ENCODE data around the gene PIGT. TPM values are rescaled to one million over a fixed set of nuclear protein-coding genes. Genes with fewer than 3 reads are reported as not detected.

Gene PIGT
- total and polyA plus RNA-seq, 10 of the 15 experiments (the other 5 are each of a cell fraction or from before 2014, with no cell fraction given), result 18.6 to 66.0 (median 35.3) TPM

DNA sequence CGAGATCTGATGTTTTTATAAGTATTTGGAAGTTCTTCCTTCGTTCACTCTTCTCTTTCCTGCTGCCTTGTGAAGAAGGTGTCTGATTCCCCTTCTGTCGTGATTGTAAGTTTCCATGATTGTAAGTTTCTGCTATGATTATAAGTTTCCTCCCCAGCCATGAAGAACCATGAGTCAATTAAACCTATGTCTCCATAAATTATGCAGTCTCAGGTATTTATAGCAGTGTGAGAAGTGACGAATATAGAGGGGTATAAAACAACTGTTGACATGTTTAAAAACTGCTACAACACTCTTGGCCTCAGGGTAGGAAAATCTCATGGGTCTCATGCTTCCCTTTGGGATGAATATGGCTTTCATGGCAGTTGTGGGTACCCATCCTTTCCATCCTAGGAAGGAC lies 47.8 kb downstream of the PIGT start (continued):
- TF ChIP-seq, protein P1, sequence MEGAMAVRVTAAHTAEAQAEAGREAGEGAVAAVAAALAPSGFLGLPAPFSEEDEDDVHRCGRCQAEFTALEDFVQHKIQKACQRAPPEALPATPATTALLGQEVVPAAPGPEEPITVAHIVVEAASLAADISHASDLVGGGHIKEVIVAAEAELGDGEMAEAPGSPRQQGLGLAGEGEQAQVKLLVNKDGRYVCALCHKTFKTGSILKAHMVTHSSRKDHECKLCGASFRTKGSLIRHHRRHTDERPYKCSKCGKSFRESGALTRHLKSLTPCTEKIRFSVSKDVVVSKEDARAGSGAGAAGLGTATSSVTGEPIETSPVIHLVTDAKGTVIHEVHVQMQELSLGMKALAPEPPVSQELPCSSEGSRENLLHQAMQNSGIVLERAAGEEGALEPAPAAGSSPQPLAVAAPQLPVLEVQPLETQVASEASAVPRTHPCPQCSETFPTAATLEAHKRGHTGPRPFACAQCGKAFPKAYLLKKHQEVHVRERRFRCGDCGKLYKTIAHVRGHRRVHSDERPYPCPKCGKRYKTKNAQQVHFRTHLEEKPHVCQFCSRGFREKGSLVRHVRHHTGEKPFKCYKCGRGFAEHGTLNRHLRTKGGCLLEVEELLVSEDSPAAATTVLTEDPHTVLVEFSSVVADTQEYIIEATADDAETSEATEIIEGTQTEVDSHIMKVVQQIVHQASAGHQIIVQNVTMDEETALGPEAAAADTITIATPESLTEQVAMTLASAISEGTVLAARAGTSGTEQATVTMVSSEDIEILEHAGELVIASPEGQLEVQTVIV (IDR thresholded peaks at IDR 0.05; ENCODE audit: borderline replicate concordance, partially characterized antibody), result no peak
- no peak for TF ChIP-seq CBFB (IDR thresholded peaks at IDR 0.05; ENCODE audit: low read depth)
- TF ChIP-seq NFYA (IDR thresholded peaks at IDR 0.05; ENCODE audit: borderline replicate concordance, low read depth, low read length), result no peak
- TF ChIP-seq NR2C1 (IDR thresholded peaks at IDR 0.05), result no peak
- TF ChIP-seq HDAC6 (IDR thresholded peaks at IDR 0.05; ENCODE audit: unreplicated experiment), result no peak
- no peak for TF ChIP-seq EGR1 (IDR thresholded peaks at IDR 0.05; ENCODE audit: borderline replicate concordance in 1 of 2, low read depth in 2 of 2, low read length in 2 of 2)

DNA sequence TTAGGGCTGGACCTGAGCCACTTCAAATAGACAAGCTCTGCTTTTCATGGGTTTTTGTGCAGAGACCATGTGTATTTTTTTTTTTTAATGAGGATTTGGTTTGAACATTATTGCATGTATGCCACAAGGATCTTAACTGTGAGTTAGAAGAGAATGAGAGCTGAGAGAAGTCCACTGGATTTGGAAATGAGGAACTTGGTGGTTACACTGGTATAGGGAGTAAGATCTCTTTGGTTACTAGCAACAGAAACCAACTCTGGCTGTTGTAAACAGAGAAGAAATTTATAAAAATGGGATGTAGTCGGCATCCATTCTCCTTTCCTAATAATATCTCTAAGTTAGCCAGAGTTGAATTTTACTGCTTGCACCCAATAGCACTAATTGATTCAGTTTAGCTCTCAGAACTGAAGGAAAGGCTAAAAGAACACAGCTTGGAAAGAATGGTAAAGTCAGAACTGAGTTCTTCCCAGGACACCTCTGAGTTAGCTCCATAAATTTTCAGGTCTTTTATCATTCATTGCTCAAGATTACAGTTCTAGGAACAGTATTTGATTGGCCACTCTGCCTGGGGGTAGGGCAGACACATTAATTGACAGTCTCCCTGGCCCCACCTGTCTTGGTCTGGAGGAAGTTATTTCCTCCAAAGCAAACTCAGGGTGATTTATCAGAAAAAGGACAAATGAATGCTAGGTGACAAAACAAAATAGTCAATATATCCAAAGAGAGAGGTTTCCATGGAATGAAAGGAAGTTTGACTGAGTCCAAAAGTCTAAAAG lies 49.7 kb downstream of the PIGT start:
- 0% methylated on average over 1 of the region's 1 CpG for WGBS (ENCODE audit: insufficient coverage, insufficient replicate concordance, low lambda C conversion rate, missing lambda C conversion rate)
- FAIRE-seq (no peak), ATAC-seq (no peak), DNase-seq (ENCODE audit: low read depth, low spot score) (no peak)
- Histone ChIP-seq H2AFZ (ENCODE audit: control insufficient read depth, low read depth, low read length) (no peak overlapping the region), H3K9me3 (replicated peaks; ENCODE audit: control insufficient read depth, insufficient read depth, low read length) (no peaks in the 10 kb centered on the region), H3K27me3 (replicated peaks in 1 of 2; ENCODE audit: control insufficient read depth in 2 of 2, insufficient read depth in 2 of 2, low read length in 1 of 2) (peaks cover 7 to 33% of the 10 kb centered on the region in 2 experiments), H3K36me3 (ENCODE audit: control insufficient read depth in 2 of 2, insufficient read depth in 2 of 2, low read length in 1 of 2) (no peaks in the 10 kb centered on the region), H3K9ac (ENCODE audit: control insufficient read depth, insufficient read depth, low read length) (no peak overlapping the region), H3K4me1 (ENCODE audit: control insufficient read depth, insufficient read depth, low read length) (peaks cover 7% of the 10 kb centered on the region), H4K20me1 (ENCODE audit: control insufficient read depth, insufficient read depth) (no peaks in the 10 kb centered on the region), H3K4me3 (no peak overlapping the region), H3K79me2 (ENCODE audit: control insufficient read depth, insufficient read depth, low read length) (no peaks in the 10 kb centered on the region), H3K4me2 (ENCODE audit: control insufficient read depth, insufficient read depth) (no peak overlapping the region), H3K27ac (ENCODE audit: control insufficient read depth, insufficient read depth) (no peak overlapping the region)
- in situ Hi-C loops (cut with MboI) (no loop called here), intact Hi-C loops (cut with micrococcal nuclease; ENCODE audit: unreplicated experiment) (no loop called here)
- TF ChIP-seq DPF2 (IDR thresholded peaks at IDR 0.05) (no peak), CHD4 (IDR thresholded peaks at IDR 0.05) (no peak)
- TF ChIP-seq, protein P2, sequence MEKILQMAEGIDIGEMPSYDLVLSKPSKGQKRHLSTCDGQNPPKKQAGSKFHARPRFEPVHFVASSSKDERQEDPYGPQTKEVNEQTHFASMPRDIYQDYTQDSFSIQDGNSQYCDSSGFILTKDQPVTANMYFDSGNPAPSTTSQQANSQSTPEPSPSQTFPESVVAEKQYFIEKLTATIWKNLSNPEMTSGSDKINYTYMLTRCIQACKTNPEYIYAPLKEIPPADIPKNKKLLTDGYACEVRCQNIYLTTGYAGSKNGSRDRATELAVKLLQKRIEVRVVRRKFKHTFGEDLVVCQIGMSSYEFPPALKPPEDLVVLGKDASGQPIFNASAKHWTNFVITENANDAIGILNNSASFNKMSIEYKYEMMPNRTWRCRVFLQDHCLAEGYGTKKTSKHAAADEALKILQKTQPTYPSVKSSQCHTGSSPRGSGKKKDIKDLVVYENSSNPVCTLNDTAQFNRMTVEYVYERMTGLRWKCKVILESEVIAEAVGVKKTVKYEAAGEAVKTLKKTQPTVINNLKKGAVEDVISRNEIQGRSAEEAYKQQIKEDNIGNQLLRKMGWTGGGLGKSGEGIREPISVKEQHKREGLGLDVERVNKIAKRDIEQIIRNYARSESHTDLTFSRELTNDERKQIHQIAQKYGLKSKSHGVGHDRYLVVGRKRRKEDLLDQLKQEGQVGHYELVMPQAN (conservative IDR thresholded peaks at IDR 0.05), result no peak
- TF ChIP-seq, protein P3, sequence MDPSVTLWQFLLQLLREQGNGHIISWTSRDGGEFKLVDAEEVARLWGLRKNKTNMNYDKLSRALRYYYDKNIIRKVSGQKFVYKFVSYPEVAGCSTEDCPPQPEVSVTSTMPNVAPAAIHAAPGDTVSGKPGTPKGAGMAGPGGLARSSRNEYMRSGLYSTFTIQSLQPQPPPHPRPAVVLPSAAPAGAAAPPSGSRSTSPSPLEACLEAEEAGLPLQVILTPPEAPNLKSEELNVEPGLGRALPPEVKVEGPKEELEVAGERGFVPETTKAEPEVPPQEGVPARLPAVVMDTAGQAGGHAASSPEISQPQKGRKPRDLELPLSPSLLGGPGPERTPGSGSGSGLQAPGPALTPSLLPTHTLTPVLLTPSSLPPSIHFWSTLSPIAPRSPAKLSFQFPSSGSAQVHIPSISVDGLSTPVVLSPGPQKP (IDR thresholded peaks at IDR 0.05; ENCODE audit: low read depth, low read length), result no peak
- ChIA-PET CTCF (interaction anchor here (0.6 to 2.2 kb wide), 6 partner anchors 13 to 549 kb away, joined by 3 to 9 read pairs (median 4); partner anchors contain the start of gene SYS1), SMC1A (ENCODE audit: uncharacterized antibody, unreplicated experiment) (interaction anchor here (1.0 to 1.5 kb wide), 2 partner anchors 12 to 305 kb away, joined by 4 to 9 read pairs; no protein-coding TSS in a partner anchor), RAD21 (ENCODE audit: unreplicated experiment) (interaction anchor here (1.6 kb wide), 1 partner anchor 305 kb away, joined by 7 read pairs; no protein-coding TSS in a partner anchor), POLR2A (interaction anchor here (0.5 kb wide), 1 partner anchor 120 kb away, joined by 5 read pairs; no protein-coding TSS in a partner anchor)
- no TSS peak for BruUV-seq (replicated peaks)
